ENCODE results near the gene SLC37A4. TPM values are rescaled to one million over a fixed set of nuclear protein-coding genes. Genes with fewer than 3 reads are reported as not detected.

The SLC37A4 gene
- total and polyA plus RNA-seq, 2 of the 13 experiments (the other 11 are each of a cell fraction or from before 2014, with no cell fraction given) = 43.0 to 56.1 TPM

DNA sequence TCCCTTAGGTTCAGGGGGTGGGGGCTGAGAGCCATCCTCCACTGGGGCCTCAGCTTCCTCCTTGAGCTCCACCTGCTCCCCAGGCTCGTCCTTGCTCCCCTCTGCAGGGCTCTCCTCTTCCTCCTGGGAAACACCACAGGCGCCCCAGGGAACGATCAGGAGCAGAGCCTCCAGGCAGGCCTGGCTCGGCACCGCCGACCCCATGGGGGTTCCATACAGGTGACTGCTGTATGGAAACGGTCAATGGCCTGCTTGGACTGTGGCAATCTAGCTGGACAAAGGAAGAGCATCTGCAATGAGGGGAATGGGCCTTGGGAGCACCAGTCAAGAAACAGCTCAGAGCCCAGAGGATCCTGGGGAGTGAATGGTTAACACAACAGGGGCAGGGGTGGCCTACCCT is 18.4 kb upstream of the SLC37A4 start:
- FAIRE-seq (no peak), ATAC-seq (no peak), DNase-seq (ENCODE audit: low spot score) (no peak)
- in situ Hi-C loops (cut with HindIII; ENCODE audit: extremely low pct_ligation_motif_present, low pct_unique_long_range_greater_than_20kb) (no loop called here), intact Hi-C loops (cut with micrococcal nuclease; ENCODE audit: unreplicated experiment) (no loop called here)
- Histone ChIP-seq H2AFZ (ENCODE audit: low read length) (no peak overlapping the region), H3K9ac (ENCODE audit: insufficient read depth, low read depth, low read length) (no peak overlapping the region), H3K27me3 (ENCODE audit: control insufficient read depth in 1 of 2, insufficient read depth in 2 of 2, low read length in 2 of 2) (no peaks in the 10 kb centered on the region), H3K4me3 (replicated peaks in 1 of 3; ENCODE audit: insufficient read depth in 1 of 3, low read depth in 2 of 3, low read length in 3 of 3) (no peak overlapping the region), H4K20me1 (ENCODE audit: insufficient read depth, low read length) (peaks cover 3% of the 10 kb centered on the region; the same call in 1 of the 2 replicates), H3K79me2 (ENCODE audit: insufficient read depth, low read length) (peaks cover 3% of the 10 kb centered on the region), H3K4me1 (ENCODE audit: insufficient read depth, low read length) (no peaks in the 10 kb centered on the region), H3K9me3 (ENCODE audit: low read length) (no peaks in the 10 kb centered on the region), H3K36me3 (replicated peaks in 1 of 2; ENCODE audit: control insufficient read depth in 1 of 2, insufficient read depth in 2 of 2, low read length in 2 of 2) (peaks cover 55 to 73% of the 10 kb centered on the region in 2 experiments), H3K27ac (ENCODE audit: extremely low read length, insufficient read depth, low read length) (no peak overlapping the region), H3K4me2 (ENCODE audit: low read depth, low read length) (no peak overlapping the region)
- no TSS peak for BruUV-seq (replicated peaks)
- TF ChIP-seq KDM6A (CRISPR knock-in tag; IDR thresholded peaks at IDR 0.05; ENCODE audit: low read depth) (no peak), ZSCAN22 (CRISPR knock-in tag; IDR thresholded peaks at IDR 0.05) (no peak), ZNF18 (CRISPR knock-in tag; IDR thresholded peaks at IDR 0.05; ENCODE audit: insufficient replicate concordance) (no peak), E2F2 (CRISPR knock-in tag; IDR thresholded peaks at IDR 0.05; ENCODE audit: borderline replicate concordance) (no peak)
- TF ChIP-seq, protein P1, sequence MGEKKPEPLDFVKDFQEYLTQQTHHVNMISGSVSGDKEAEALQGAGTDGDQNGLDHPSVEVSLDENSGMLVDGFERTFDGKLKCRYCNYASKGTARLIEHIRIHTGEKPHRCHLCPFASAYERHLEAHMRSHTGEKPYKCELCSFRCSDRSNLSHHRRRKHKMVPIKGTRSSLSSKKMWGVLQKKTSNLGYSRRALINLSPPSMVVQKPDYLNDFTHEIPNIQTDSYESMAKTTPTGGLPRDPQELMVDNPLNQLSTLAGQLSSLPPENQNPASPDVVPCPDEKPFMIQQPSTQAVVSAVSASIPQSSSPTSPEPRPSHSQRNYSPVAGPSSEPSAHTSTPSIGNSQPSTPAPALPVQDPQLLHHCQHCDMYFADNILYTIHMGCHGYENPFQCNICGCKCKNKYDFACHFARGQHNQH (CRISPR knock-in tag; IDR thresholded peaks at IDR 0.05) = no peak
- TF ChIP-seq, protein P2, sequence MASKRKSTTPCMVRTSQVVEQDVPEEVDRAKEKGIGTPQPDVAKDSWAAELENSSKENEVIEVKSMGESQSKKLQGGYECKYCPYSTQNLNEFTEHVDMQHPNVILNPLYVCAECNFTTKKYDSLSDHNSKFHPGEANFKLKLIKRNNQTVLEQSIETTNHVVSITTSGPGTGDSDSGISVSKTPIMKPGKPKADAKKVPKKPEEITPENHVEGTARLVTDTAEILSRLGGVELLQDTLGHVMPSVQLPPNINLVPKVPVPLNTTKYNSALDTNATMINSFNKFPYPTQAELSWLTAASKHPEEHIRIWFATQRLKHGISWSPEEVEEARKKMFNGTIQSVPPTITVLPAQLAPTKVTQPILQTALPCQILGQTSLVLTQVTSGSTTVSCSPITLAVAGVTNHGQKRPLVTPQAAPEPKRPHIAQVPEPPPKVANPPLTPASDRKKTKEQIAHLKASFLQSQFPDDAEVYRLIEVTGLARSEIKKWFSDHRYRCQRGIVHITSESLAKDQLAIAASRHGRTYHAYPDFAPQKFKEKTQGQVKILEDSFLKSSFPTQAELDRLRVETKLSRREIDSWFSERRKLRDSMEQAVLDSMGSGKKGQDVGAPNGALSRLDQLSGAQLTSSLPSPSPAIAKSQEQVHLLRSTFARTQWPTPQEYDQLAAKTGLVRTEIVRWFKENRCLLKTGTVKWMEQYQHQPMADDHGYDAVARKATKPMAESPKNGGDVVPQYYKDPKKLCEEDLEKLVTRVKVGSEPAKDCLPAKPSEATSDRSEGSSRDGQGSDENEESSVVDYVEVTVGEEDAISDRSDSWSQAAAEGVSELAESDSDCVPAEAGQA (IDR thresholded peaks at IDR 0.05; ENCODE audit: low read depth) = no peak
- TF ChIP-seq, protein P2 (CRISPR knock-in tag; IDR thresholded peaks at IDR 0.05; ENCODE audit: borderline replicate concordance) = no peak
- 95% methylated on average over 7 of the region's 7 CpGs for WGBS (ENCODE audit: low lambda C conversion rate)
- ChIA-PET POLR2A (interaction anchor here (1.1 to 1.4 kb wide), 2 partner anchors 16 to 19 kb away, joined by 3 to 4 read pairs; partner anchors contain the start of gene VPS11), CTCF (ENCODE audit: low intra/inter-chr PET ratio, low total read pairs) (no interaction called here)

Measured in HepG2 (cell line).